ENCODE measurements around the gene FIGLA.
"Not testable (repeated sequence)": the region's sequence is repeated elsewhere in the genome, so short reads cannot be mapped to it uniquely, and the experiment has no call there.

FIGLA gene

DNA sequence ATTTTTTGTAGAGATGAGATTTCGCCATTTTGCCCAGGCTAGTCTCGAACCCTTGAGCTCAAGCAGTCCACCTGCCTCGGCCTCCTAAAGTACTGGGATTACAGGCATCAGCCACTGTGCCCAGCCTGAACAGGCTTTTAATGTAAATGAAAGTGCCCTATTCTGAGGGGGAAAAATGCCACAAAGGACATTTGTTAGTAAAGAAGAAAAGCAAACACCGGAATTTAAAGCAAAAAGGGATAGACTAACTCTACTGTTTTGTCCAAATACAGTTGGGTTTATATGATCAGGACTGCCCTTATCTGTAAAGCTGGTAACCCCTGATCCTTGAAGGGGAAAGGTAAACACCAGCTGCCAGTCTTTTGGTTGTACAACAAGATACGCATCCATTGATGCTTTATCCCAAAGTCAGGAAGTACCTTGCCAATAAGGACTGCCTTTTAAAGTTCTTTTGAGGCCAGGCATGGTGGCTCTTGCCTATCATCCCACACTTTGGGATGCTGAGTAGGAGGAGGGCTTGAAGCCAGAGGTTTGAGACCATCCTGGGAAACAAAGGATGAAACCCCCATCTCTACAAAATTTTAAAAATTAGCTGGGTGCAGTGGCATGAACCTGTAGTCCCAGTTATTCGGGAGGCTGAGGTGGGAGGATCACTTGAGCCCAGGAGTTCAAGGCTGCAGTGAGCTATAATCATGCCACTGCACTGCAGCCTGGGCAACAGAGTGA, 16.8 kb upstream of the FIGLA start:
- TF ChIP-seq, protein P1, sequence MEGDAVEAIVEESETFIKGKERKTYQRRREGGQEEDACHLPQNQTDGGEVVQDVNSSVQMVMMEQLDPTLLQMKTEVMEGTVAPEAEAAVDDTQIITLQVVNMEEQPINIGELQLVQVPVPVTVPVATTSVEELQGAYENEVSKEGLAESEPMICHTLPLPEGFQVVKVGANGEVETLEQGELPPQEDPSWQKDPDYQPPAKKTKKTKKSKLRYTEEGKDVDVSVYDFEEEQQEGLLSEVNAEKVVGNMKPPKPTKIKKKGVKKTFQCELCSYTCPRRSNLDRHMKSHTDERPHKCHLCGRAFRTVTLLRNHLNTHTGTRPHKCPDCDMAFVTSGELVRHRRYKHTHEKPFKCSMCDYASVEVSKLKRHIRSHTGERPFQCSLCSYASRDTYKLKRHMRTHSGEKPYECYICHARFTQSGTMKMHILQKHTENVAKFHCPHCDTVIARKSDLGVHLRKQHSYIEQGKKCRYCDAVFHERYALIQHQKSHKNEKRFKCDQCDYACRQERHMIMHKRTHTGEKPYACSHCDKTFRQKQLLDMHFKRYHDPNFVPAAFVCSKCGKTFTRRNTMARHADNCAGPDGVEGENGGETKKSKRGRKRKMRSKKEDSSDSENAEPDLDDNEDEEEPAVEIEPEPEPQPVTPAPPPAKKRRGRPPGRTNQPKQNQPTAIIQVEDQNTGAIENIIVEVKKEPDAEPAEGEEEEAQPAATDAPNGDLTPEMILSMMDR (conservative IDR thresholded peaks at IDR 0.05): no peak
- TF ChIP-seq ZFX (IDR thresholded peaks at IDR 0.05): no peak
- no peak overlapping the region for H3K27ac ChIP-seq

DNA sequence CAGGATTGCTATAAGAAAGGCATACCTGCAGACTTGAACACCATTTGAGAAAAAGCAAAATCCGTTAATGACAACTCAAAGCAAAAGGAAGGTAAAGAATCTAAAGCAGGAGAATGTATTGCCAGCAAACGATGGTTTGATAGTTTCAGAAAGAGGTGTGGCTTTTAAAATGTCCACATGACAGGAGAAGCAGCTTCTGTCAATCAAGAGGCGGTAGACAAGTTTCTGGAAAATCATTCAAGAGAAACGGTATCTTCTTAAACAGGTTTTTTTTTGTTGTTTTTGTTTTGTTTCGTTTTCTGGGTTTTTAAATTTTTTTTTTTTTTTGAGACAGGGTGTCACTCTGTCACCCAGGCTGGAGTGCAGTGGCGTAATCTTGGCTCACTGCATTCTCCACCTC, 16.2 kb upstream of the FIGLA start:
- H3K27ac ChIP-seq: no peak overlapping the region
- no peak for TF ChIP-seq ZFX (IDR thresholded peaks at IDR 0.05)
- TF ChIP-seq, protein P1 (conservative IDR thresholded peaks at IDR 0.05): no peak

DNA sequence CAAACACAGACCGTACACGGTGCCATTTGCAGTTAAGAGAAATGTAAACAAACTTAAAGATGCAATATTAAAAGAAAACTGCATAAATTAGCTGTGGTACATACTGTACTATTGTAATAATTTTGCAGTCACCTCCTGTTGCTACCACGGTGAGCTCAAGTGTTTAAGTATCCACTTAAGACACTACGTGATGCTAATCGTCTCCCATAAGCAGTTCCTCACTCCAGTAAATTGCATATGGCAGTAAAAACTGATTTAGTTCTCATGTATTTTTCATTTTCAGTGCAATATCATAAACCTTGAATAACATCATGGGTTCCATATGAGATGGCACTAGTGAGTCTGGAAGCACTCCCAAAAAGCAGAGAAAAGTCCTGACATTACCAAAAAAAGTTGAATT, 15.6 kb upstream of the FIGLA start:
- H3K27ac ChIP-seq: no peak overlapping the region
- TF ChIP-seq ZFX (IDR thresholded peaks at IDR 0.05): no peak
- TF ChIP-seq, protein P1 (conservative IDR thresholded peaks at IDR 0.05): no peak

DNA sequence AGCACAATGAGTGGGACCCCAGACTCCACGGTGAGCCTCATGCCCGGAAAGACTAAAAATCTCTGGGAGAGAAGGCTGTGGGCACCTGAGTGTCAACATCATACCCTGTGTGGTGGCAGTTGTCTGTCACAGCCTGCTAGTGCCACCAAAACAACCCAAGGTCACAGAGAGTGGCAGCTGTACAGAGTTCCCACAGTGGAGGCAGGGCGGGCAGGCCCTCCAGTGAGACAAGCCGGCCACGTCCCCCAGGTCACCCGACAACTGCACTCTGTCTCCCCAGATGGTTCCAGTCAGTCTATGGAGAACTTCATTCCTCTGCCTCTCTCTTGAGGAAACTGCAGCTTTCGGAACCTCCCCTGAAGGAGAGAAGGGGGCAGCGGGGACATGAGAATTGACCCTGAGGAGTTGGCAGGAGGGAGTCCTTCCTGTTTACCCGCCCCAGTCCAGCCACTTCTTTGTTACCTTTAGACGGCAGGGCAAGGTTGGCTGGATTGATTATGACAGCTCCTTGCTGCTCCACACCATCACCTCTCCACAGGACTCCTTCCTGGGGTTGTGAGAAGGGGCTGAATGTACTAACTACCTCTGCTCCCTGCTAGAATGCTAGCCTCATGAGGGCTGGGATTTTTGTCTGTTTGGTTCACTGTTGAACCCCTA, 11.3 kb upstream of the FIGLA start:
- H3K27ac ChIP-seq: no peak overlapping the region
- no peak for TF ChIP-seq ZFX (IDR thresholded peaks at IDR 0.05)

DNA sequence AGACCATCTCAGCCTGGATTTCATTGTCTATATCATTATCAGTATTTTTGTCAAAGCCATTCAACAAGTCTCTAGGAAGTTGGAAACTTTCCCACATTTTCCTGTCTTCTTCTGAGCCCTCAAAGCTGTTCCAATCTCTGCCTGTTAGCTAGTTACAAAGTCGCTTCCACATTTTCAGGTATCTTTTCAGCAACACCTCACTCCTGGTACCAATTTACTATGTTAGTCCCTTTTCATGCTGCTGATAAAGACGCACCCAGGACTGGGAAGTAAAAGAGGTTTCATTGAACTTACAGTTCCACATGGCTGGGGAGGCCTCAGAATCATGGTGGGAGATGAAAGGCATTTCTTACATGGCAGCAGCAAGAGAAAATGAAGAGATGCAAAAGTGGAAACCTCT, 9.3 kb upstream of the FIGLA start:
- TF ChIP-seq, protein P1 (conservative IDR thresholded peaks at IDR 0.05): no peak
- no peak for TF ChIP-seq ZFX (IDR thresholded peaks at IDR 0.05)
- no peak overlapping the region for H3K27ac ChIP-seq

DNA sequence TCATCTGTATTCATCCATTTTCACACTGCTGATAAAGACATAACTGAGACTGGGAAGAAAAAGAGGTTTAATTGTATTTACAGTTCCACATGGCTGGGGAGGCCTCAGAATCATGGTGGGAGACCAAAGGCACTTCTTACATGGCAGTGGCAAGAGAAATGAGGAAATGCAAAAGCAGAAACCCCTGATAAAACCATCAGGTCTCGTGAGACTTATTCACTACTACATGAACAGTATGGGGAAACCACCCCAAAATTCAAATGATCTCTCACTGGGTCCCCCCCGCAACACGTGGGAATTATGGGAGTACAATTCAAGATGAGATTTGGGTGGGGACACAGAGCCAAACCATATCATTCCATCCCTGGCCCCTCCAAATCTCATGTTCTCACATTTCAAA, 7.6 kb upstream of the FIGLA start:
- H3K27ac ChIP-seq: not testable (repeated sequence)

DNA sequence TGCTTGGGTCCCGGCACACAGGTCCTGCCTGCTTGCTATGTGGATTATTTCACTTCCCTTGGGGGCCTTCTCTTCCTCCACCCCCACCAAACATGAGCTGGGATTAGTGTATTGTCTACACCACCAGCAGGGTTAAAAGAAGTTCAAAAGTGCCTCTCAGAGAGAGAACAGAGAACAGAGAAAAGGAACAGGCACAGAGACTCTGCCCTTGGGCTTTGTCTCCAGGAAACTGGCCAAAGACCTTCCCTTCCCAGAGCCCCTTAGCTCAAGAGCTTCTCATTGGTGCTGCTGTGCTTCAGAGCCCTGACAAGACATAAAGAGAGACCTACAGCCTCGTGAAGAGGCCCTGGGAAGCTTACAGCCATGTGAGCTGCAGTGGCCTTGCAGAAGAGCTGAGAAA, 7.1 kb upstream of the FIGLA start:
- H3K27ac ChIP-seq: no peak overlapping the region
- no peak for TF ChIP-seq ZFX (IDR thresholded peaks at IDR 0.05)
- TF ChIP-seq, protein P1 (conservative IDR thresholded peaks at IDR 0.05): no peak

DNA sequence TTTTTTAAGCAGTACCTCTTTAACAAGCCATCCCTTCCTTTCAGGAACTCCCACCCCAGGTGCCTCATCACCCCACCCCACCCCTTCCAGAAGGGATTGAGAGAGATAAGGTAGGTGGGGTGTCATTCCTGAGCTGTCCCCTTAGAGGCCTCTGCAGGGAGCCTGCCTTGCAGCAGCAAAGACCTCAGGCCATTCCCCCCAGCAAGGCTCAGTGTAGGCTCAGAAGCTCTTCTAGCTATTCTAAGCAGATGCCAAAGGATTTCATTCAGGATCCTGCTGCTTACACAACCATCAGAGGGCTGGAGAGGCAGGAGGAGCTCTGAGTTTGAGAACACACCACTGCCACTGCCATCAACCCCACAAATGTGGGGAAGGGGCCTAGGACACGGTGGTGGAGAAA, 5.8 kb upstream of the FIGLA start:
- TF ChIP-seq, protein P1 (conservative IDR thresholded peaks at IDR 0.05): no peak
- no peak for TF ChIP-seq ZFX (IDR thresholded peaks at IDR 0.05)
- no peak overlapping the region for H3K27ac ChIP-seq

Data from C4-2B (cell line).